Measurements from ENCODE around the gene GET4. TPM values are rescaled to one million over a fixed set of nuclear protein-coding genes. Genes with fewer than 3 reads are reported as not detected.

Gene GET4
- total and polyA plus RNA-seq, 2 of the 4 experiments (the other 2 are of a cell fraction), result 11.3 to 30.9 TPM

GRCh38 chr7:857661-858060, 18.7 kb upstream of the GET4 start:
- Histone ChIP-seq H4K5ac (ENCODE audit: low read depth, low read length) (no peak overlapping the region), H3K23ac (ENCODE audit: low read depth, low read length) (no peak overlapping the region), H2BK20ac (ENCODE audit: low read depth, low read length) (no peak overlapping the region), H4K20me1 (ENCODE audit: insufficient read depth, low read length) (no peaks in the 10 kb centered on the region; the same call in 1 of the 2 replicates), H3K4me2 (ENCODE audit: low read depth, low read length) (no peak overlapping the region), H2AFZ (replicated peaks; ENCODE audit: low read length, poor library complexity) (no peak overlapping the region), H3K27me3 (ENCODE audit: control insufficient read depth, insufficient read depth, low read length) (no peaks in the 10 kb centered on the region), H3K9me1 (ENCODE audit: insufficient read depth, low read length) (no peaks in the 10 kb centered on the region), H3K4me3 (ENCODE audit: insufficient read depth, low read depth, low read length) (no peak overlapping the region), H2AK5ac (ENCODE audit: low read depth, low read length) (no peak overlapping the region), H3K4me1 (ENCODE audit: control insufficient read depth, insufficient read depth, low read length) (no peaks in the 10 kb centered on the region), H3K9me3 (ENCODE audit: control insufficient read depth, insufficient read depth, low read length) (no peaks in the 10 kb centered on the region), H3K9ac (ENCODE audit: low read depth, low read length) (no peak overlapping the region), H2BK120ac (ENCODE audit: low read depth, low read length) (no peak overlapping the region), H3K14ac (replicated peaks; ENCODE audit: low read depth, low read length) (no peak overlapping the region), H3K4ac (ENCODE audit: low read depth, low read length) (no peak overlapping the region), H3K27ac (ENCODE audit: insufficient read depth, low read length) (no peak overlapping the region), H2AK9ac (replicated peaks; ENCODE audit: low read depth, low read length, poor library complexity) (no peak overlapping the region), H3K79me1 (ENCODE audit: low read depth in 1 of 2, low read length in 2 of 2) (peaks cover 2 to 11% of the 10 kb centered on the region in 2 experiments; a peak in 2 of 4 replicates), H4K91ac (ENCODE audit: insufficient read depth, low read depth, low read length) (no peak overlapping the region), H4K8ac (ENCODE audit: low read depth in 2 of 2, low read length in 2 of 2) (no peak overlapping the region), H3K56ac (ENCODE audit: extremely low read depth, insufficient read depth, low read length) (no peak overlapping the region), H3K18ac (ENCODE audit: low read depth, low read length) (no peak overlapping the region), H2BK5ac (ENCODE audit: low read depth, low read length, poor library complexity, severe bottlenecking) (no peak overlapping the region), H3K36me3 (ENCODE audit: control insufficient read depth, insufficient read depth, low read length) (peaks cover 79% of the 10 kb centered on the region), H2BK15ac (ENCODE audit: low read depth, low read length) (no peak overlapping the region)
- no TSS peak for BruUV-seq (replicated peaks)
- WGBS, 2 experiments (ENCODE audit: extremely low coverage in 2 of 2, insufficient read length in 1 of 2), result 86% methylated on average over 5 of the region's 9 CpGs; no CpG with 5 or more reads in 1 of the 2 experiments
- ATAC-seq (ENCODE audit: low read depth), result no peak
- intact Hi-C loops (cut with micrococcal nuclease), result no loop called here
- ChIA-PET CTCF (interaction anchor here (1.8 kb wide), 1 partner anchor 10 kb away, joined by 4 read pairs; no protein-coding TSS in a partner anchor), POLR2A (ENCODE audit: unreplicated experiment) (no interaction called here)
- DNase-seq, result peak; percentile 36
- dilution Hi-C loops (cut with HindIII; ENCODE audit: low sequenced_read_pairs, unreplicated experiment), result no loop called here
- TF ChIP-seq FOS (IDR thresholded peaks at IDR 0.05; ENCODE audit: low read depth, low read length), result no peak
- no peak for TF ChIP-seq USF2 (IDR thresholded peaks at IDR 0.05; ENCODE audit: low read depth, low read length)
- no peak for TF ChIP-seq ELK1 (IDR thresholded peaks at IDR 0.05; ENCODE audit: borderline replicate concordance, low read depth, low read length)
- TF ChIP-seq RCOR1 (IDR thresholded peaks at IDR 0.05; ENCODE audit: insufficient replicate concordance, low read length), result no peak
- TF ChIP-seq MAZ (IDR thresholded peaks at IDR 0.05; ENCODE audit: borderline replicate concordance, low read depth, low read length), result no peak
- TF ChIP-seq MAFK (IDR thresholded peaks at IDR 0.05; ENCODE audit: low read depth, low read length), result no peak
- no peak for TF ChIP-seq CHD1 (IDR thresholded peaks at IDR 0.05; ENCODE audit: low read depth, low read length)
- no peak for TF ChIP-seq NFE2L2 (IDR thresholded peaks at IDR 0.05; ENCODE audit: low read depth, low read length)
- TF ChIP-seq CEBPB (IDR thresholded peaks at IDR 0.05; ENCODE audit: low read depth, low read length), result no peak
- no peak for TF ChIP-seq RFX5 (IDR thresholded peaks at IDR 0.05; ENCODE audit: low read depth, low read length)
- TF ChIP-seq BHLHE40 (IDR thresholded peaks at IDR 0.05; ENCODE audit: low read depth, low read length), result no peak
- no peak for TF ChIP-seq SMC3 (IDR thresholded peaks at IDR 0.05; ENCODE audit: low read depth, low read length)
- no peak for TF ChIP-seq RAD21 (IDR thresholded peaks at IDR 0.05; ENCODE audit: low read length)
- no peak for TF ChIP-seq POLR2A (IDR thresholded peaks at IDR 0.05; ENCODE audit: low read depth, low read length)
- no peak for TF ChIP-seq MXI1 (IDR thresholded peaks at IDR 0.05; ENCODE audit: borderline replicate concordance, low read depth, low read length)
- TF ChIP-seq CTCF (conservative IDR thresholded peaks at IDR 0.05; ENCODE audit: low read depth, low read length), result no peak
- in situ Hi-C loops (cut with MboI; ENCODE audit: low sequenced_read_pairs), result no loop called here

All from IMR-90 (cell line).